ENCODE results near the gene PHYKPL. TPM values are rescaled to one million over a fixed set of nuclear protein-coding genes. Genes with fewer than 3 reads are reported as not detected.

The PHYKPL gene
- total and polyA plus RNA-seq, 8 donors, result 22.9 to 262 (median 44.4) TPM

DNA sequence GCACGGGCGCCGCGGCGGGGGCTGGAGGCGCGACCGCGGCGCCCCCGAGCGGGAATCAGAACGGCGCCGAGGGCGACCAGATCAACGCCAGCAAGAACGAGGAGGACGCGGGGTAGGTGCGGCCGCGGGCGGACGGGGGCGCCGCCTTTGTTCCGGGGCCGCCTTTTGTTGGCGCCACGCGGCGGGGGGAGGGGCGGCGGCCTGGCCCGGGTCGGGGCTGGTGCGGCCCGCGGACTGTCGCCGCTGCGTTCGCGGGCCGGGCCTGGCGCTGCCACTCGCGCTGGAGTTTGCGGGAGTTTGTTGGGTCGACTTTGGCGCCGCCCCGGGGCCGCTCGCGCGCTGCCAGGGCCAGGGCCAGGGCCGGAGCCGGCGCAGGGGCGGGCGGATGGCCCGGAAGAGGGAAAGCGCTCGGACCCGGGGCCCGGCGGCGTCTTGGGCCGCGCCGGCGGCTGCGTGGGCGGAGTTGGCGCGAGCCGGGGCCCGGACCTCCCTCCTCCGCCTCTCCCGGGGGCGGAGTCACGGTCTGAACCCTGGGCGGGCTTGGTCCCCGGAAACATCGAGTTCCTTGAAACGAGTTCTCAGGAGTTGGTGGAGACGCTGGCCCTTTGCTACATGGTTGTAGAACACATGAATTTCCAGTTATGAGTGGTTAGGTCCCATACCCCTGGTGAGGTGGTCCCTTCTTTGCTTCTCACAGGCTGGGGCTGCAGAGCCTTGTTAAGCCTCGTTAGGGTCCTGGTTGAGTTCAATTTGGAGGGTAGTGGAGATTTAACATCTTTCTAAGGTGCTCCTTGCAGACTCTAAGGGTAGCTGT, 27.5 kb downstream of the PHYKPL start:
- TF ChIP-seq EP300 (IDR thresholded peaks at IDR 0.05), result no peak
- no peak for TF ChIP-seq POLR2A (IDR thresholded peaks at IDR 0.05)
- TF ChIP-seq POLR2AphosphoS5 (IDR thresholded peaks at IDR 0.05), result peak in 2 of 3 donors; percentile 21 to 63
- Histone ChIP-seq H3K27me3 (no peaks in the 10 kb centered on the region), H3K27ac (peak overlapping the region; percentile 94 to 98 (median 96)), H3K4me3 (peak overlapping the region; percentile 82 to 99 (median 96)), H3K9me3 (no peaks in the 10 kb centered on the region), H3K4me1 (peaks cover 27 to 50% (median 48%) of the 10 kb centered on the region in 4 donors), H3K36me3 (peaks cover 37 to 39% (median 38%) of the 10 kb centered on the region in 4 donors)
- intact Hi-C loops (cut with DNase I; ENCODE audit: low total_unique reads), result no loop called here
- 0 to 1% (median 1%) methylated on average over 2 to 90 of the region's 90 CpGs for WGBS, 5 donors
- peak; percentile 87 to 93 for DNase-seq

- 0 to 1% (median 1%) methylated on average over 45 to 96 of the region's 96 CpGs for WGBS, 5 donors
- H3K27ac ChIP-seq, result peak within 1 kb of the TSS; percentile 94 to 98 (median 96)
- peak; percentile 98 to 100 (median 100) for TF ChIP-seq POLR2AphosphoS5 (IDR thresholded peaks at IDR 0.05)
- no peak for TF ChIP-seq CTCF (IDR thresholded peaks at IDR 0.05)
- TF ChIP-seq EP300 (IDR thresholded peaks at IDR 0.05), result no peak
- peak in 2 of 4 donors; percentile 94 to 98 for TF ChIP-seq POLR2A (IDR thresholded peaks at IDR 0.05)
- intact Hi-C loops (cut with DNase I; ENCODE audit: low total_unique reads), result no loop called here
- peaks cover 27 to 47% (median 45%) of the 10 kb centered on the region in 4 donors for H3K4me1 ChIP-seq
- H3K36me3 ChIP-seq, result peaks cover 29 to 31% (median 30%) of the 10 kb centered on the region in 4 donors
- no peaks in the 10 kb centered on the region for H3K27me3 ChIP-seq
- peak within 1 kb of the TSS; percentile 82 to 99 (median 96) for H3K4me3 ChIP-seq
- peak; percentile 97 to 98 for DNase-seq
- H3K9me3 ChIP-seq, result no peaks in the 10 kb centered on the region
These were observed 28.2 kb downstream of the PHYKPL start, which contains the start of gene HNRNPAB for GRCh38 chr5:178204182-178204934. Gene HNRNPAB, plus strand, starts transcription at chr5:178204533. Its CDS starts 305 bp downstream, at chr5:178204838.

DNA sequence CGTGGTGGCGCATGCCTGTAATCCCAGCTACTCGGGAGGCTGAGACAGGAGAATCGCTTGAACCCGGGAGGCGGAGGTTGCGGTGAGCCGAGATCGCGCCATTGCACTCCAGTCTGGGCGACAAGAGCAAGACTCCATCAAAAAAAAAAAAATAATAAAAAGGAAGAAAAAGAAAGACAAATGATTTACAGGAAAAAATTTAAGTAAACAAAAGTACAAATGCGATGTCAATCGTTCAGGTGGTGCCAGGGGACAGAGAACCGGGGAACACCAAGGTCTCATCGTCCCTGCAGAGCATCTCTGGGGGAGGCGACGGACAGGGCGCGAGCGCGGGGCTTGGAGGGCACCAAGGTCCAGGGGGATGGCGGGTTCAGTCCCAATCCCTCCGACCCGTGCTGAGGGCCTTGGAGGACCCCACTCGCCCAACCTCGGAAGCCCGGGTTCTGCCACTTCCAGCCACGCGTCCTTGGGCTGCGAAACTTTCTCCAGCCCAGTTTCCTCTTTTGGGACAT, 28.9 kb downstream of the PHYKPL start:
- TF ChIP-seq CTCF (IDR thresholded peaks at IDR 0.05) (no peak), EP300 (IDR thresholded peaks at IDR 0.05) (no peak), POLR2A (IDR thresholded peaks at IDR 0.05) (no peak), POLR2AphosphoS5 (IDR thresholded peaks at IDR 0.05) (no peak)
- H3K27me3 ChIP-seq, result no peaks in the 10 kb centered on the region
- intact Hi-C loops (cut with DNase I; ENCODE audit: low total_unique reads), result no loop called here
- no peak for DNase-seq
- WGBS, 5 donors, result 6 to 28% (median 15%) methylated on average over 20 to 30 of the region's 30 CpGs
- no peaks in the 10 kb centered on the region for H3K9me3 ChIP-seq
- H3K4me1 ChIP-seq, result peaks cover 27 to 41% (median 39%) of the 10 kb centered on the region in 4 donors
- peaks cover 23 to 25% (median 24%) of the 10 kb centered on the region in 4 donors for H3K36me3 ChIP-seq
- H3K27ac ChIP-seq, result peak overlapping the region; percentile 55 to 98 (median 95)
- peak overlapping the region; percentile 82 to 99 (median 96) for H3K4me3 ChIP-seq

DNA sequence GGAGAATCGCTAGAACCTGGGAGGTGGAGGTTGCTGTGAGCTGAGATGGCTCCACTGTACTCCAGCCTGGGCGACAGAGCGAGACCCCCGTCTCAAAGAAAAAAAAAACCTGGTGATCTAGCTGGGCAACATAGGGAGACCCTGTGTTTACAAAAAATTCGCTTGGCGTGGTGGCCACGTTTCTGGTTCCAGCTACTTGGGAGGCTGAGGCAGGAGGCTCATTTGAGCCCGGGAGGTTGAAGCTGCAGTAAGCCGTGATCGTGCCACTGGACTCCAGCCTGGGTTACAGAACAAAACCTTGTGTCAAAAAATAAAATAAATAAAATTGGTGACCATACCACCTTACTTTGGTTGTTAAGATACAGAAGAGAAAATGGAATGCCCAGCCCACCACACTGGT, 30.1 kb downstream of the PHYKPL start:
- 93 to 99% (median 96%) methylated on average over 10 of the region's 10 CpGs for WGBS, 5 donors
- intact Hi-C loops (cut with DNase I; ENCODE audit: low total_unique reads), result no loop called here
- Histone ChIP-seq H3K9me3 (no peaks in the 10 kb centered on the region), H3K27ac (no peak overlapping the region), H3K27me3 (no peaks in the 10 kb centered on the region), H3K36me3 (peaks cover 11 to 13% (median 12%) of the 10 kb centered on the region in 4 donors), H3K4me3 (no peak overlapping the region), H3K4me1 (peaks cover 20 to 30% (median 27%) of the 10 kb centered on the region in 4 donors)
- TF ChIP-seq POLR2AphosphoS5 (IDR thresholded peaks at IDR 0.05) (no peak), CTCF (IDR thresholded peaks at IDR 0.05) (no peak), EP300 (IDR thresholded peaks at IDR 0.05) (no peak), POLR2A (IDR thresholded peaks at IDR 0.05) (no peak)
- DNase-seq, result no peak
